GM18505 (cell line): ENCODE data around the gene TFB1M.

Experiments used
- ATAC-seq: cut with Tn5 transposase; IDR thresholded peaks from one replicate; pipeline ENCODE4 v1.9.1; 2021; ENCODE audit not compliant: unreplicated experiment
- POLR2A ChIP-seq: IDR thresholded peaks from 4 replicates; pipeline ENCODE4 v1.6.1; 2011; ENCODE audit warnings: borderline replicate concordance; ENCODE audit not compliant: insufficient read depth, insufficient read length; ENCODE audit errors: extremely low read depth

Gene TFB1M

DNA sequence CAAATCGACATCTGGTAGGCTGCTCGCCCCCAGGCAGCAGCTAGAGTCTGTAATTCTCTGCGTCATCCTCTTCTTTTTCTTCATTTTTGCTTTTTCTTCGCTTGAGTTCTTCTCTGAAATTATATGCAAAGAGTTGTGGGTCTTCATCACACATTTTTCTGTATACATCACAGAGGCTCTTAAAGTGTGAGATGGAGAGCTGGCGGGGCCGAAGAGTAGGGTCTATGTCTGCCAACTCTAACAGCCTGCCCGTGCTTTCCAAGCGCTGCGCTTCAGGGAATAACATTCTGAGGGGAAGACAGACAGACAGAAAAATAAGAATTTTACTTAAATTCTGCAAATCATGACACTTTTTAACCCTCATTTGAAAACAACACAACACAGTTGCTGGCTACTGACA, 56.5 kb downstream of the TFB1M start:
- no peak for ATAC-seq
- no peak for TF ChIP-seq POLR2A

DNA sequence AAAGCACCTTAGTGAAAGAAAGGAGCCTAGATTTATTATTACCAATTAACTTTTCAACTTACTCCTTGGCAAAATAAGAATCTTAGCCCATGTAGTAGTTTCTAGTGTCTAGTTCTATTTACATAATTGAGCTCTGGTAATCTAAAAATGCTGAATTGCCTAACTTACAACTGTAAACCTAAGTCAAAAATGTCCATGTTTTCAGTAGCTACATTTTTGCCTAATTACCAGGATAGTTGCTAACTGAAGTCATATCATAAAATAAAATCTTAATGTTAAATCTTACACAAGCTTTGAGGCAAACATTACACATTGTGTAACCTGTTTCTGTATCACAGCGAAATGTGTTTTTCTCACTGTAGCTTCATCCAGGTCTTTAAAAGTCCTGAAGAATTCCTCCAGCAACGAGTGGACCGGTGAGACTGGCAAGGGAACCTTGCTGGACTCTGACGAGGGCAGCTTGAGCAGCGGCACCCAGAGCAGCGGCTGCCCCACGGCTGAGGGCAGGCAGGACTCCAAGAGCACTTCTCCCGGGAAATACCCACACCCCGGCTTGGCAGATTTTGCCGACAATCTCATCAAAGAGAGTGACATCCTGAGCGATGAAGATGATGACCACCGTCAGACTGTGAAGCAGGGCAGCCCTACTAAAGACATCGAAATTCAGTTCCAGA, 58.0 kb downstream of the TFB1M start:
- ATAC-seq = no peak
- no peak for TF ChIP-seq POLR2A

DNA sequence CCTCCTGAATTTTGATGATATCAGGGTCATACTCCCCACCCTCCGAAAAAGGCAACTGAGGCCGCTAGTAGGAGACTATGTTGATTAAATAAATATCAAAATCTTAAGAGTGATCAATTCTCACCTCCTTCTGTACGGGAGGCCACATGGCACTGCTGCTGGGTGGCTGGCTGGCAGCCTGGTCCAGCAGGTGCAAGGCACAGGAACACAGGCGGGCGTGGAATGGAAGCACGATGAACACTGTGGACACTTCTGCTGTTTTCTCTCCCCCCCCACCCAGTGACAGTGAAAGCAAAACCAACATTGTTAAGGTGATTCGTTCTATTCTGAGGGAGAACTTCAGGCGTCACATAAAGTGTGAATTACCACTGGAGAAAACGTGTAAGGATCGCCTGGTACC, 60.1 kb downstream of the TFB1M start:
- ATAC-seq = no peak
- no peak for TF ChIP-seq POLR2A

GRCh38 chr6:155253337-155253736, 60.9 kb downstream of the TFB1M start:
- no peak for TF ChIP-seq POLR2A
- ATAC-seq = no peak

- ATAC-seq = no peak
- no peak for TF ChIP-seq POLR2A
These were observed 61.7 kb downstream of the TFB1M start for GRCh38 chr6:155252581-155252980.

DNA sequence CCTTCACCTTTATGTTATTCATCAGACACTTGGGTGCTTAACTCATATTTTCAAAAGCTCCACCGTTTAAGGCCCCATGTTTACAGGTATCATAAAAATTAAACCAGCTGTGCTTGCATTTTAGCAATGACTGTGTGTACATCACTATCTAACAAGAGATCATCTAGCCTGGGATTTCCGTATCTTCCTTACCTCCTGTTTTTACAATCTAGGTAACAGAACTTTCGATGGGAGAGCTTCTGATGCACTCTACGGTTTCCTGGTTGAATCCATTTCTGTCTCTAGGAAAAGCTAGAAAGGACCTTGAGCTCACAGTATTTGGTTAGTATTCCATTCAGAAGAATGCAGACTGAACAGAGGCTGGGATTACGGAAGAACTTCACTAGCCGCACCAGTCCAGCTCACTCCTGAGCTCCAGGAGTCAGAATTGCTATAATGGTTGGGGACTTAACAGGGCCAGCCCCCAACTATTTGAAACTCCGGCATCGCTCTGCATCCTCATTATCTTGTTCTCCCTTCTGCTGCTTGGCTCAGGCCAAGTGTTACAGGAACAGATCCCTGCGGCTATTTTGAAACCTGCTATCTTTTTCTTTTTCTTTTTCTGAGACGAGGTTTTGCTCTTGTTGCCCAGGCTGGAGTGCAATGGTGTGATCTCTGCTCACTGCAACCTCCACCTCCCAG, 63.4 kb downstream of the TFB1M start:
- ATAC-seq = no peak
- no peak for TF ChIP-seq POLR2A

- TF ChIP-seq POLR2A = no peak
- ATAC-seq = no peak
These were observed 66.0 kb downstream of the TFB1M start for GRCh38 chr6:155248008-155249001.

DNA sequence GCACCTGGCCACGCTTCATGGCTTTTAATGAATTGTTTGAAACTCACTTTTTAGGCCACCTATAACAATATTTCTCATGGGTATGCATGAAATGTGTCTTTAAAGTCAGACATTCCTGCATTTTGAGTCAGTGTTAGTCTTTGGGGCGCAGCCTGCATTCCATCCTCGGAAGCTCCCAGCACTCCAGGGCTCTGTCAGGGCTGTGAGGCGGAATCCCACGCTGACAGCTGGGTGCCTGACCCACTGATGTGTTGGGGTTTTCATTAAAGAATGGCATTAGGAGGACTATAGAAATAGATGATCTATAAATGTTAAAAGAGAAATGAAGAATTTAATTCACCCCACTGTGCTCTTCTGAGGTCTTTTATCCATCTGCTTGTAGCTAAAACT, 66.7 kb downstream of the TFB1M start:
- no peak for TF ChIP-seq POLR2A
- ATAC-seq = no peak

DNA sequence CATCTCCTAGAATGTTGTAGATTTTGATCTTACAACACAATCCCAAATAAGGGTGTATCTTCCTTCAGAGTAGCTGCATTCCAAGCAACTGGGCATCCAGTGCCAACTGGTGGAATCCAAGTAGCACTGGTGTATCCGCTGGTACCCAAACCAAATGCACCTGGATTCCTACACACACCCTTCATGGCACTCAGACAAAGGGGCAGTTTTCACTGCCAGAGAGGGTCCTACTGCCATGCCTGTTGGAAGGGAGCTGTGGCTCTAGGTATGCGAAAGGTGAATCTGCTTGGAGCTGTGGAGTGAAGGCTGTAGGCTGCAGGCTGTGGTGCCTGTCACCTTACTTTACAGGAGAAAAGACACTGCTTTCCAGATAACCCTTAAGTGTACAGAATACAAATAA, 67.5 kb downstream of the TFB1M start:
- no peak for ATAC-seq
- TF ChIP-seq POLR2A = no peak

DNA sequence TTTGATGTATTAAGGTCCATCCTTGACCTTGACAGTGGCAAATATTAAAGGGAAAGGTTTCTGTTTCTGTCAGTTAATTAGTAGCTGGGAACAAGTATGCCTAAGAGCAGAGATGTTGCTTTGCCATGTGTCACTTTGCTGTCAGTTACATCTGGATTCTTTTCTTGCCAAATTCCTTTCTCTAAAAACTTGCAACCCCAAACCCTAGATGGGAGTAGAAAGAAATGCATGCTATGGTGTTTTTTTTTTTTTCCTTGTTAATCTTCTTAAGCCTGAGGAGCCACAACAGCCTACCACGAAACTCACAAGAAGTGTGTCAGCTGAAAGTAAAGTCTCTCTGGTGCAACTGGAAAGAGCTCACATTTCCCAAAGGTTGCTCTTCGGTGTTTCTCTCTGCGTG, 68.5 kb downstream of the TFB1M start:
- ATAC-seq = no peak
- no peak for TF ChIP-seq POLR2A

DNA sequence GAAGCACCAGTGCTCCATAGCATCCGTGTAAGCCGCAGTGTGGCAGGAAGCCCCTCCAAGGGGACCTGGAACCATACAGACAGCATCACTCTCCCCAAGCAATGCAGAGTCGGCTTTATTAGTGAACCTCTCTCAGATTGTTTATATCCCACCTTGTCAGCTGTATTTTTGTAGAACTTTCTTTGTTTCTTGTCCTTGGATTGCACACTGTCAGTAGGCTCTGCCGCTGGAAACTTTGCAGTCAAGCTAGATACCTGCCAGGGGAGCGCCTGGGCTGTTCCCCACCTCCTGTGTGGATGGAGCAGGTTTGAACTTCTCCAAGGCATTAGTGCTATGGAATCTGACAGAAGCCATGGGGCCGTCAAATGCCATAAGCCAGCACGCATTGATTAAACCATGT, 69.1 kb downstream of the TFB1M start:
- no peak for TF ChIP-seq POLR2A

GRCh38 chr6:155244434-155244833, 69.8 kb downstream of the TFB1M start:
- TF ChIP-seq POLR2A = no peak
- ATAC-seq = no peak

More for the DNA sequence above, 69.1 kb downstream of the TFB1M start:
- no peak for ATAC-seq

DNA sequence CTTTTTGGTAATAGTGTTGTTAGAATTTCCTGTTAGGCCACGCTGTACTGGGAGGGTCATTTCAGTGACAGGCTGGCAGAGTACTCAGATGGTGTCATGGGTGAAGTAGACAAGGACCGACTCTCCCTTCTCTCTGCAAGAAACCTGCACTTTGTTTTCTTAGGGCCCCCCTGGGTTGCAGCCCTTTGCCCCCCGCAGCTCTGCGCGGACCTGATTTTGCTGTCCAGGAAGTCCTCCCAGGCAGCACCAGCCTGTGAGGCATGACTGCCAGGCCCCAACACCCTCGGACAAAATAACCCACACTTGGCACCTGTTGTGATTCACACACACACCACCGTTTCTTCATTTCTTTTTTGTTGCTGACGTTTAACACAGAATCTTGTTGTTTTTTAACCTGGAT, 72.3 kb downstream of the TFB1M start:
- ATAC-seq = no peak
- no peak for TF ChIP-seq POLR2A

GRCh38 chr6:155240905-155241600, 73.2 kb downstream of the TFB1M start:
- TF ChIP-seq POLR2A = no peak
- no peak for ATAC-seq

- no peak for TF ChIP-seq POLR2A
- no peak for ATAC-seq
These were observed 76.7 kb downstream of the TFB1M start for GRCh38 chr6:155237613-155238012.
